OCI-LY7 (cell line): ENCODE measurements around the gene THRAP3. TPM values are rescaled to one million over a fixed set of nuclear protein-coding genes. Genes with fewer than 3 reads are reported as not detected.

Experiments used
- BruUV-seq: library from RNA; stranded (reverse); fragments of 400-500 nt; replicated peaks from 2 replicates; lab custom pipeline; 2021; lab: Mats Ljungman, UMichigan
- CTCF ChIA-PET: fragments of 300-600 bp; sonication (Branson Sonifier 250); formaldehyde crosslinking; loops from one replicate; lab custom pipeline; 2022; ENCODE audit warnings: antibody characterized with exemption; ENCODE audit not compliant: unreplicated experiment; lab: Charles Lee
- POLR2A ChIA-PET: fragments of 300-600 bp; sonication (Branson Sonifier 250); formaldehyde crosslinking; loops from one replicate; lab custom pipeline; 2022; ENCODE audit warnings: antibody characterized with exemption; lab: Charles Lee
- DNase-seq: peaks from one replicate; pipeline ENCODE4 v3.0.0-alpha.2; 2015; ENCODE audit warnings: low spot score
- H2AFZ ChIP-seq: fragments of 200-600 bp; sonication (generic), shearing (Covaris generic); 2 replicates; pipeline ENCODE4 v1.6.1; 2014; ENCODE audit warnings: mild to moderate bottlenecking, antibody characterized with exemption, low read length, moderate library complexity
- H3K27ac ChIP-seq: fragments of 200-600 bp; sonication (generic); 2 replicates; pipeline ENCODE4 v1.5.1; 2014; ENCODE audit warnings: mixed run types, low read depth, mild to moderate bottlenecking, moderate library complexity, low read length, inconsistent platforms; ENCODE audit not compliant: poor library complexity, severe bottlenecking
- H3K36me3 ChIP-seq: fragments of 200-600 bp; sonication (generic); 2 replicates; pipeline ENCODE4 v1.6.1; 2014; ENCODE audit warnings: mild to moderate bottlenecking, antibody characterized with exemption, low read length, moderate library complexity, mixed read lengths; ENCODE audit not compliant: insufficient read depth
- H3K4me1 ChIP-seq: fragments of 200-600 bp; sonication (generic); 2 replicates; pipeline ENCODE4 v1.5.1; 2014; ENCODE audit warnings: mild to moderate bottlenecking, low read length; ENCODE audit not compliant: insufficient read depth, poor library complexity, severe bottlenecking
- H3K4me2 ChIP-seq: fragments of 200-600 bp; sonication (generic); 2 replicates; pipeline ENCODE4 v1.6.1; 2014; ENCODE audit warnings: mild to moderate bottlenecking, low read length
- H3K4me3 ChIP-seq: fragments of 200-600 bp; sonication (generic); 2 replicates; pipeline ENCODE4 v1.5.1; 2014; ENCODE audit warnings: mild to moderate bottlenecking, low read depth, low read length; ENCODE audit not compliant: poor library complexity, severe bottlenecking
- H3K79me2 ChIP-seq: fragments of 200-600 bp; sonication (generic); 2 replicates; pipeline ENCODE4 v1.6.1; 2016; ENCODE audit warnings: low read depth, mild to moderate bottlenecking, low read length, moderate library complexity, mixed read lengths; ENCODE audit not compliant: insufficient read depth
- H3K9me2 ChIP-seq: fragments of 200-600 bp; sonication (generic); 2 replicates; pipeline ENCODE4 v1.6.1; 2016; ENCODE audit warnings: mild to moderate bottlenecking, low read length, mixed read lengths; ENCODE audit not compliant: insufficient read depth
- H3K9me3 ChIP-seq: fragments of 200-600 bp; sonication (generic); 2 replicates; pipeline ENCODE4 v1.6.1; 2014; ENCODE audit warnings: mild to moderate bottlenecking, mixed run types, low read length, mixed read lengths
- H4K20me1 ChIP-seq: fragments of 200-600 bp; sonication (generic); 2 replicates; pipeline ENCODE4 v1.6.1; 2014; ENCODE audit warnings: mild to moderate bottlenecking, antibody characterized with exemption, low read length, moderate library complexity, mixed read lengths; ENCODE audit not compliant: insufficient read depth
- CTCF ChIP-seq: fragments of 200-600 bp; sonication (generic); conservative IDR thresholded peaks from 2 replicates; pipeline ENCODE4 v1.5.1; 2014; ENCODE audit warnings: mild to moderate bottlenecking, antibody characterized with exemption, low read length, moderate library complexity, mixed read lengths
- EZH2phosphoT487 ChIP-seq: fragments of 200-600 bp; sonication (generic); IDR thresholded peaks from 2 replicates; pipeline ENCODE4 v1.6.1; 2018; ENCODE audit warnings: low read depth, borderline replicate concordance, mild to moderate bottlenecking, mixed run types, antibody characterized with exemption, low read length, moderate library complexity, mixed read lengths
- intact Hi-C: fragments of 100-400 bp; cut with micrococcal nuclease; formaldehyde crosslinking; loops from one replicate; pipeline ENCODE4 v1.10.0; 2022; ENCODE audit not compliant: unreplicated experiment
- total RNA-seq, 2 experiments: library from RNA; depleted of rRNA in 1 of 2; stranded (reverse); fragments of >200 nt in 1 of 2; shearing (Covaris generic) in 1 of 2; gene quantifications; 2 replicates each; pipeline ENCODE4 v1.2.3, GENCODE V29; 2014 to 2022

THRAP3 gene
- total RNA-seq, 2 experiments from 2014 or later: 98.7 to 132 TPM

GRCh38 chr1:36286802-36287201 is 62.6 kb downstream of the THRAP3 start:
- H3K4me2 ChIP-seq: no peak overlapping the region
- DNase-seq: no peak
- intact Hi-C loops: no loop called here
- H3K4me1 ChIP-seq: peaks cover 4% of the 10 kb centered on the region
- TSS peak; percentile 69 for BruUV-seq
- CTCF ChIA-PET: no interaction called here
- peaks cover 7% of the 10 kb centered on the region; the same call in 1 of the 2 replicates for H3K79me2 ChIP-seq
- POLR2A ChIA-PET: interaction anchor here (0.6 to 0.8 kb wide), 3 partner anchors 16 to 356 kb away, joined by 3 to 4 read pairs (median 3); partner anchors contain the start of gene AGO3
- H3K27ac ChIP-seq: no peak overlapping the region
- H3K36me3 ChIP-seq: peaks cover 99% of the 10 kb centered on the region
- no peak for TF ChIP-seq CTCF
- TF ChIP-seq EZH2phosphoT487: no peak
- no peaks in the 10 kb centered on the region for H3K9me3 ChIP-seq
- H2AFZ ChIP-seq: no peak overlapping the region
- 0 out of 2 replicates have a peak, but pooled peaks cover 5% of the 10 kb centered on the region for H4K20me1 ChIP-seq
- H3K4me3 ChIP-seq: no peak overlapping the region
- H3K9me2 ChIP-seq: no peaks in the 10 kb centered on the region

GRCh38 chr1:36287595-36287994 is 63.4 kb downstream of the THRAP3 start:
- Histone ChIP-seq H3K4me2 (no peak overlapping the region), H4K20me1 (0 out of 2 replicates have a peak, but pooled peaks cover 5% of the 10 kb centered on the region), H3K36me3 (peaks cover 98% of the 10 kb centered on the region), H3K4me1 (peaks cover 4% of the 10 kb centered on the region), H3K4me3 (no peak overlapping the region), H3K9me3 (no peaks in the 10 kb centered on the region), H2AFZ (no peak overlapping the region), H3K9me2 (no peaks in the 10 kb centered on the region), H3K27ac (no peak overlapping the region), H3K79me2 (peaks cover 7% of the 10 kb centered on the region; the same call in 1 of the 2 replicates)
- no peak for DNase-seq
- ChIA-PET CTCF (no interaction called here), POLR2A (interaction anchor here (0.7 to 0.8 kb wide), 3 partner anchors 15 to 357 kb away, joined by 3 to 4 read pairs (median 3); partner anchors contain the start of gene AGO3)
- intact Hi-C loops: no loop called here
- TF ChIP-seq CTCF: no peak
- TF ChIP-seq EZH2phosphoT487: no peak
- no TSS peak for BruUV-seq

- H3K4me2 ChIP-seq: no peak overlapping the region
- no TSS peak for BruUV-seq
- ChIA-PET CTCF (no interaction called here), POLR2A (no interaction called here)
- H3K9me3 ChIP-seq: no peaks in the 10 kb centered on the region
- no peak for DNase-seq
- no peaks in the 10 kb centered on the region for H4K20me1 ChIP-seq
- no peaks in the 10 kb centered on the region for H3K4me1 ChIP-seq
- no peak overlapping the region for H3K27ac ChIP-seq
- H3K79me2 ChIP-seq: no peaks in the 10 kb centered on the region
- no peak overlapping the region for H2AFZ ChIP-seq
- peaks cover 91% of the 10 kb centered on the region for H3K36me3 ChIP-seq
- no peak overlapping the region for H3K4me3 ChIP-seq
- no peak for TF ChIP-seq EZH2phosphoT487
- TF ChIP-seq CTCF: no peak
- H3K9me2 ChIP-seq: no peaks in the 10 kb centered on the region
- intact Hi-C loops: no loop called here
Measured at GRCh38 chr1:36295390-36295789, 71.1 kb downstream of the THRAP3 start.
